Uterus (tissue), 2 donors: Measurements from ENCODE around the gene OR2T10.

Source experiments
- CTCF ChIP-seq, 4 experiments: fragments of 200-600 bp in 2 of 4; fragments of 450-650 bp in 2 of 4; sonication (generic) in 2 of 4; IDR thresholded peaks; one replicate each; pipeline ENCODE4 v1.5.1; 2016 to 2019; ENCODE audit warnings: antibody characterized with exemption in 4 of 4, mild to moderate bottlenecking in 2 of 4, moderate library complexity in 1 of 4
- POLR2A ChIP-seq, 2 donors: fragments of 450-650 bp; IDR thresholded peaks; one replicate each; pipeline ENCODE4 v1.6.1; 2016; ENCODE audit warnings: antibody characterized with exemption in 2 of 2, mild to moderate bottlenecking in 1 of 2, moderate library complexity in 1 of 2

GRCh38 chr1:248597589-248597988, at the start of gene OR2T10:
- TF ChIP-seq CTCF (IDR thresholded peaks at IDR 0.05), result no peak
- no peak for TF ChIP-seq POLR2A (IDR thresholded peaks at IDR 0.05)
